VCaP (cell line): Measurements from ENCODE around the gene LIPG.
A peak's percentile ranks its signal among the peaks of the same experiment; 100 is the strongest.

ENCODE experiments used
- H3K27ac ChIP-seq: fragments of 450-650 bp; 2 replicates; pipeline ENCODE4 v1.5.1; 2017
- TF ChIP-seq, protein P1 (sequence below): fragments of 450-650 bp; conservative IDR thresholded peaks from 2 replicates; pipeline ENCODE4 v1.5.1; 2017; ENCODE audit warnings: mild to moderate bottlenecking, moderate library complexity

Gene LIPG

DNA sequence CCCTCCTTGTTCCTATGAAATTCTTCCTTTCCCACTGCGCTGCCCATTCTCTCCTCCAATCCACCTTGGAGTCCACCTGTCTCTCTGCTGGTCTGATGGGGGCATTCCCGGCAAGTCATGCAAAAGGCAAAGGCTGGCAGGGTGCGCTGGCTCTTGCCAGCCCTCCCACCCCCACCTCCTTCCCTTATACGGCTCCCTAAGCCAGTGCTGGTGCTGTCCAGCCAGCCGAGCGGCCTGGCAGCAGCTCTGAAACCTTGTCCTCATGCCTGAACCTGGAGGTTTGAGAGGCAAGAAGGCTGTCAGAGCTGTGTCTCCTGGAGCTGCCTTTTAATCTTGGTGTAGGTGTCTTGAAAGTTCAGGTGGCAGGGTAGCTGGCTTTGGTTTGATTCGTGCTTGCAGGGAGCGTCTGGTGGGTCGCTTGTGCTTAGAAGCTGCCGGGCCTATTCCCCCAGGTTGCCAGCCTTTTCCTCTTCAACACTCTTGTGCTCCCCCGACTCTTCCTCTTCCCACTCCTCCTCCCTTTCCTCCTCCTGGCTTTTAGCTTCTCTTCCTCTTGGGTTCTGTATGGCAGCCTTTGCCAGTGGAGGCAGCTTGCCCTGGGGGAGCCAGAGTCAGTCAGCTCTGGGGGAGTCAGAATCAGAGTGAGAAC lies 748 bp downstream of the LIPG start:
- TF ChIP-seq, protein P1, sequence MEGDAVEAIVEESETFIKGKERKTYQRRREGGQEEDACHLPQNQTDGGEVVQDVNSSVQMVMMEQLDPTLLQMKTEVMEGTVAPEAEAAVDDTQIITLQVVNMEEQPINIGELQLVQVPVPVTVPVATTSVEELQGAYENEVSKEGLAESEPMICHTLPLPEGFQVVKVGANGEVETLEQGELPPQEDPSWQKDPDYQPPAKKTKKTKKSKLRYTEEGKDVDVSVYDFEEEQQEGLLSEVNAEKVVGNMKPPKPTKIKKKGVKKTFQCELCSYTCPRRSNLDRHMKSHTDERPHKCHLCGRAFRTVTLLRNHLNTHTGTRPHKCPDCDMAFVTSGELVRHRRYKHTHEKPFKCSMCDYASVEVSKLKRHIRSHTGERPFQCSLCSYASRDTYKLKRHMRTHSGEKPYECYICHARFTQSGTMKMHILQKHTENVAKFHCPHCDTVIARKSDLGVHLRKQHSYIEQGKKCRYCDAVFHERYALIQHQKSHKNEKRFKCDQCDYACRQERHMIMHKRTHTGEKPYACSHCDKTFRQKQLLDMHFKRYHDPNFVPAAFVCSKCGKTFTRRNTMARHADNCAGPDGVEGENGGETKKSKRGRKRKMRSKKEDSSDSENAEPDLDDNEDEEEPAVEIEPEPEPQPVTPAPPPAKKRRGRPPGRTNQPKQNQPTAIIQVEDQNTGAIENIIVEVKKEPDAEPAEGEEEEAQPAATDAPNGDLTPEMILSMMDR = no peak
- peak overlapping the region; percentile 86 for H3K27ac ChIP-seq

DNA sequence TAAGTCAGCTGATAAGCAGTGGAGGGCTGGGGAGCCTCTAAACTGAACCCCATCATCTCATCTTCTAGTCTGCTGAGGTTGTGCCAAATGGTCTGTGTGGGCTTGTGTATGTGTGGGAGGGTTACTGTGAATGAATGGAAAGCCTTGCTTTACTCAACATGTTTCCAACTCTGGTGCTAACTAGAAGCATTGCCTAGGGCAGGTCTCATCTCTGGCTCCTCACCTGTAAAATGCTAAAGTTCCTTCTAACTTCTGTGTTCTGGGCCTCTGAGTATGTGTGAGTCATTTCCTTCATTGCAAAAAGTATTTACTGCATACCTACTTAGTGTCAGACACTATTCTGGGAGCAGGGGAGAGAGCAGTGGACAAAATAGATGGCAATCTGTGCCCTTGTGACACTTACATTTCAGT lies 1.3 kb downstream of the LIPG start:
- no peak overlapping the region; the same call in 1 of the 2 replicates for H3K27ac ChIP-seq
- TF ChIP-seq, protein P1 = no peak

GRCh38 chr18:49563701-49564517 lies 2.1 kb downstream of the LIPG start:
- H3K27ac ChIP-seq = no peak overlapping the region
- TF ChIP-seq, protein P1 = no peak

GRCh38 chr18:49564518-49564834 lies 2.6 kb downstream of the LIPG start:
- TF ChIP-seq, protein P1 = no peak
- H3K27ac ChIP-seq = no peak overlapping the region

- H3K27ac ChIP-seq = no peak overlapping the region
- TF ChIP-seq, protein P1 = no peak
These were observed 3.2 kb downstream of the LIPG start for GRCh38 chr18:49565101-49565500.

- H3K27ac ChIP-seq = no peak overlapping the region
- TF ChIP-seq, protein P1 = no peak
These were observed 3.8 kb downstream of the LIPG start for GRCh38 chr18:49565612-49566011.

DNA sequence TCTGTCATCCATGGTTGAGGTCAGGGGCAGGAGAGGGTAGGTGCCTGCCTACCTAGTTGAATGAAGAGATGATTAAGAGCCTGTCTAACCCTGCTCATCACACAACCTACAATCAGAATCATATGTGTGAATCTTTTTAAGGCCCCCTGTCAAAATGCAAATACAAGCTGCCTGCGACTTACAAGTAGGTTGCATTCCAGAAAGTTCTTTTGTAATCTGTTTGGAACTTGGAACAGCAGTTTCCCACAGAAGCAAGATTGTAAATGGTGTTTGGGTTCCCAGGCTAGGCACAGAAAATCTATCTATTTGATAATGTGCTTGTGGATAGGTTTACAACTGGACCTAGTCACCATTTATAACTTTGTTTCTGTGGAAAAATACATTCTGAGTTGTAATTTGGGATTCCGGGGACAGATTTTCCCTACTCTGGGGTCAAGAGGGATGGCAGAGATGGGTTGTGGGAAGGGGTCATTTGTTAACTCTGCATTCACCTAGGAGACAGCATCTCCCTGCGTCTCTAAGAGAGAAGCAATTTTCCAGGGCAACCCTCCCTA lies 4.4 kb downstream of the LIPG start:
- H3K27ac ChIP-seq = no peak overlapping the region
- TF ChIP-seq, protein P1 = no peak
